Keratinocyte (primary cell): ENCODE data around the gene KCNG1. TPM values are rescaled to one million over a fixed set of nuclear protein-coding genes. Genes with fewer than 3 reads are reported as not detected.

Source experiments
- DNase-seq: peaks from one replicate; pipeline ENCODE4 v3.0.0-alpha.2; 2011; ENCODE audit warnings: low read depth, missing footprints, low spot score
- FAIRE-seq: peaks from 2 replicates; lab custom pipeline; 2011; peaks lifted over from hg19 to GRCh38; lab: Jason Lieb, UNC
- H2AFZ ChIP-seq: 2 replicates; pipeline ENCODE4 v1.6.0; 2012; ENCODE audit warnings: low read length, control low read depth, inconsistent platforms; ENCODE audit not compliant: control insufficient read depth
- H3K27ac ChIP-seq: 2 replicates; pipeline ENCODE4 v1.5.1; 2011; ENCODE audit warnings: low read length; ENCODE audit not compliant: control insufficient read depth, insufficient read depth
- H3K27me3 ChIP-seq: 3 replicates; pipeline ENCODE4 v1.6.0; 2011; ENCODE audit warnings: low read length; ENCODE audit not compliant: control insufficient read depth, insufficient read depth; ENCODE audit errors: extremely low read depth
- H3K36me3 ChIP-seq, 2 experiments: 2 replicates in 1 of 2; 3 replicates in 1 of 2; pipeline ENCODE4 v1.5.1; 2011; ENCODE audit warnings: low read length in 2 of 2, mild to moderate bottlenecking in 1 of 2; ENCODE audit not compliant: control insufficient read depth in 2 of 2, insufficient read depth in 2 of 2; ENCODE audit errors: extremely low read depth in 1 of 2
- H3K4me1 ChIP-seq: 3 replicates; pipeline ENCODE4 v1.5.1; 2011; ENCODE audit warnings: low read length; ENCODE audit not compliant: control insufficient read depth, insufficient read depth; ENCODE audit errors: extremely low read depth
- H3K4me2 ChIP-seq: 3 replicates; pipeline ENCODE4 v1.6.0; 2011; ENCODE audit warnings: low read depth, low read length; ENCODE audit not compliant: control insufficient read depth, insufficient read depth; ENCODE audit errors: extremely low read depth
- H3K4me3 ChIP-seq, 3 experiments: fragments of 200-600 bp in 1 of 3; sonication (generic) in 1 of 3; 2 replicates in 2 of 3; 3 replicates in 1 of 3; pipeline ENCODE4 v1.5.1; 2011 to 2016; ENCODE audit warnings: low read length in 3 of 3, mild to moderate bottlenecking in 3 of 3, control low read depth in 2 of 3, inconsistent platforms in 1 of 3, low read depth in 1 of 3, mixed read lengths in 1 of 3, mixed run types in 1 of 3, moderate library complexity in 1 of 3; ENCODE audit not compliant: control insufficient read depth in 2 of 3, insufficient read depth in 2 of 3; ENCODE audit errors: extremely low read depth in 1 of 3
- H3K79me2 ChIP-seq: 2 replicates; pipeline ENCODE4 v1.6.0; 2012; ENCODE audit warnings: low read length; ENCODE audit not compliant: control insufficient read depth, insufficient read depth
- H3K9ac ChIP-seq: 3 replicates; pipeline ENCODE4 v1.6.0; 2011; ENCODE audit warnings: low read length; ENCODE audit not compliant: control insufficient read depth, insufficient read depth; ENCODE audit errors: extremely low read depth
- H3K9me1 ChIP-seq: 3 replicates; pipeline ENCODE4 v1.6.0; 2011; ENCODE audit warnings: low read length; ENCODE audit not compliant: control insufficient read depth, insufficient read depth; ENCODE audit errors: extremely low read depth
- H3K9me3 ChIP-seq: 2 replicates; pipeline ENCODE4 v1.5.1; 2012; ENCODE audit warnings: low read depth, low read length; ENCODE audit not compliant: control insufficient read depth
- H4K20me1 ChIP-seq: 3 replicates; pipeline ENCODE4 v1.6.0; 2011; ENCODE audit warnings: low read length; ENCODE audit not compliant: control insufficient read depth, insufficient read depth; ENCODE audit errors: extremely low read depth
- CTCF ChIP-seq, 3 experiments: IDR thresholded peaks in 1 of 3; conservative IDR thresholded peaks in 1 of 3; optimal IDR thresholded peaks in 1 of 3; 2 replicates in 2 of 3; 3 replicates in 1 of 3; pipeline versions ENCODE3 to v1.5.1; 2011; ENCODE audit warnings: low read length in 3 of 3, mild to moderate bottlenecking in 3 of 3, moderate library complexity in 2 of 3, control low read depth in 1 of 3, inconsistent platforms in 1 of 3; ENCODE audit not compliant: insufficient read depth in 2 of 3; ENCODE audit errors: extremely low read depth in 1 of 3
- EZH2 ChIP-seq: IDR thresholded peaks from one replicate; pipeline ENCODE4 v1.6.1; 2012; ENCODE audit warnings: inconsistent platforms, mild to moderate bottlenecking, low read length, moderate library complexity
- dilution Hi-C: fragments of 300-500 bp; cut with MboI; formaldehyde crosslinking; loops from one replicate; pipeline ENCODE4 v1.7.0; 2020; ENCODE audit warnings: low sequenced_read_pairs; ENCODE audit not compliant: extremely low pct_ligation_motif_present
- polyA plus RNA-seq, 5 experiments: library from polyadenylated mRNA; depleted of rRNA in 3 of 5; stranded (reverse) in 3 of 5; stranded (forward) in 1 of 5; unstranded in 1 of 5; fragments of >200 nt; gene quantifications; 1 replicate in 1 of 5; 2 replicates in 3 of 5; 3 replicates in 1 of 5; pipeline versions ENCODE4 v1.2.1 to v1.2.3, GENCODE V29; 2011 to 2012; ENCODE audit warnings: missing spikeins in 2 of 5, low read depth in 1 of 5, low replicate concordance in 1 of 5

Gene KCNG1
- polyA plus RNA-seq, 1 donor (not counting 4 experiments of a cell fraction or from before 2014, with no cell fraction given), result 2.5 TPM

- FAIRE-seq (no peak), DNase-seq (no peak)
- Histone ChIP-seq H2AFZ (no peak overlapping the region), H3K4me2 (no peak overlapping the region), H3K9me3 (no peaks in the 10 kb centered on the region), H3K79me2 (no peaks in the 10 kb centered on the region), H3K36me3 (no peaks in the 10 kb centered on the region), H3K4me1 (no peaks in the 10 kb centered on the region), H3K9me1 (no peaks in the 10 kb centered on the region), H3K4me3 (no peak overlapping the region), H3K9ac (no peak overlapping the region), H3K27ac (no peak overlapping the region), H4K20me1 (no peaks in the 10 kb centered on the region), H3K27me3 (no peaks in the 10 kb centered on the region)
- dilution Hi-C loops, result no loop called here
- TF ChIP-seq CTCF (optimal IDR thresholded peaks at IDR 0.05 in 1 of 3, IDR thresholded peaks at IDR 0.05 in 1 of 3, conservative IDR thresholded peaks at IDR 0.05 in 1 of 3; ENCODE audit: extremely low read depth in 1 of 3, insufficient read depth in 2 of 3, low read length in 3 of 3), result no peak
- TF ChIP-seq EZH2, result no peak
These were observed 17.7 kb downstream of the KCNG1 start for GRCh38 chr20:51005214-51005613.

GRCh38 chr20:51004781-51005180 is 18.1 kb downstream of the KCNG1 start:
- Histone ChIP-seq H3K9me1 (no peaks in the 10 kb centered on the region), H4K20me1 (no peaks in the 10 kb centered on the region), H3K27ac (no peak overlapping the region), H3K9ac (no peak overlapping the region), H3K4me2 (no peak overlapping the region), H3K27me3 (no peaks in the 10 kb centered on the region), H3K36me3 (no peaks in the 10 kb centered on the region), H3K4me3 (no peak overlapping the region), H2AFZ (no peak overlapping the region), H3K79me2 (no peaks in the 10 kb centered on the region), H3K9me3 (no peaks in the 10 kb centered on the region), H3K4me1 (no peaks in the 10 kb centered on the region)
- dilution Hi-C loops, result no loop called here
- DNase-seq (no peak), FAIRE-seq (no peak)
- TF ChIP-seq EZH2 (no peak), CTCF (optimal IDR thresholded peaks at IDR 0.05 in 1 of 3, IDR thresholded peaks at IDR 0.05 in 1 of 3, conservative IDR thresholded peaks at IDR 0.05 in 1 of 3; ENCODE audit: extremely low read depth in 1 of 3, insufficient read depth in 2 of 3, low read length in 3 of 3) (no peak)
